ENCODE data around the gene SNAPC1.
A peak's percentile ranks its signal among the peaks of the same experiment; 100 is the strongest.
"Not testable (repeated sequence)": the region's sequence is repeated elsewhere in the genome, so short reads cannot be mapped to it uniquely, and the experiment has no call there.

Gene SNAPC1

GRCh38 chr14:61750708-61751474 lies 11.3 kb upstream of the SNAPC1 start:
- peak; percentile 65 for DNase-seq

GRCh38 chr14:61751475-61751989 lies 10.7 kb upstream of the SNAPC1 start:
- no peak for DNase-seq

GRCh38 chr14:61752626-61753025 lies 9.6 kb upstream of the SNAPC1 start:
- DNase-seq, result no peak

GRCh38 chr14:61753631-61754030 lies 8.6 kb upstream of the SNAPC1 start:
- no peak for DNase-seq

GRCh38 chr14:61754627-61755381 lies 7.4 kb upstream of the SNAPC1 start:
- DNase-seq, result no peak

GRCh38 chr14:61755382-61755742 lies 6.9 kb upstream of the SNAPC1 start:
- DNase-seq, result not testable (repeated sequence)

GRCh38 chr14:61756135-61756534 lies 6.1 kb upstream of the SNAPC1 start:
- no peak for DNase-seq

- no peak for DNase-seq
Measured at GRCh38 chr14:61759878-61760277, 2.3 kb upstream of the SNAPC1 start.

GRCh38 chr14:61761557-61761956 lies 663 bp upstream of the SNAPC1 start:
- no peak for DNase-seq

- DNase-seq, result no peak
Measured at GRCh38 chr14:61764342-61765122, 2.3 kb downstream of the SNAPC1 start.

GRCh38 chr14:61765225-61765943 lies 3.2 kb downstream of the SNAPC1 start:
- DNase-seq, result no peak

- DNase-seq, result no peak
Measured at GRCh38 chr14:61766151-61766550, 3.9 kb downstream of the SNAPC1 start.

- DNase-seq, result no peak
Measured at GRCh38 chr14:61768240-61768639, 6.0 kb downstream of the SNAPC1 start.

GRCh38 chr14:61769893-61770292 lies 7.7 kb downstream of the SNAPC1 start:
- no peak for DNase-seq

GRCh38 chr14:61774861-61775260 lies 12.6 kb downstream of the SNAPC1 start:
- no peak for DNase-seq

- DNase-seq, result no peak
Measured at GRCh38 chr14:61780125-61780524, 17.9 kb downstream of the SNAPC1 start.

- DNase-seq, result no peak
Measured at GRCh38 chr14:61797309-61797708, 35.1 kb downstream of the SNAPC1 start.

- no peak for DNase-seq
Measured at GRCh38 chr14:61802010-61802568, 39.9 kb downstream of the SNAPC1 start.

GRCh38 chr14:61803755-61804154 lies 41.5 kb downstream of the SNAPC1 start:
- DNase-seq, result no peak

- no peak for DNase-seq
Measured at GRCh38 chr14:61805451-61805850, 43.2 kb downstream of the SNAPC1 start.

- no peak for DNase-seq
Measured at GRCh38 chr14:61811882-61812346, 49.7 kb downstream of the SNAPC1 start.
